CD4-positive, CD25-positive, alpha-beta regulatory T cell (primary cell): Measurements from ENCODE around the gene ZSCAN23. TPM values are rescaled to one million over a fixed set of nuclear protein-coding genes. Genes with fewer than 3 reads are reported as not detected.
"Not testable (repeated sequence)": the region's sequence is repeated elsewhere in the genome, so short reads cannot be mapped to it uniquely, and the experiment has no call there.

Experiments
- ATAC-seq, 2 donors: fragments of 150-1000 bp; cut with Tn5 transposase; one replicate each; pipeline ENCODE4 v1.10.0; 2021; ENCODE audit warnings: low read depth in 2 of 2, moderate number of reproducible peaks in 2 of 2, moderate library complexity in 1 of 2
- DNase-seq, 3 donors: peaks; one replicate each; pipeline versions ENCODE4 v3.0.0 to v3.0.0-alpha.2; 2012 to 2022; ENCODE audit warnings: mixed read lengths in 1 of 3
- H3K27ac ChIP-seq: one replicate; pipeline ENCODE4 v1.7.0; 2013; ENCODE audit warnings: mild to moderate bottlenecking, low read length; ENCODE audit not compliant: insufficient read depth, poor library complexity, severe bottlenecking
- H3K27me3 ChIP-seq: one replicate; pipeline ENCODE4 v1.7.0; 2013; ENCODE audit warnings: low read length; ENCODE audit not compliant: control insufficient read depth, insufficient read depth
- H3K36me3 ChIP-seq: one replicate; pipeline ENCODE4 v1.7.0; 2013; ENCODE audit warnings: mild to moderate bottlenecking, low read length, moderate library complexity; ENCODE audit not compliant: control insufficient read depth, insufficient read depth
- H3K4me1 ChIP-seq: 2 replicates; pipeline ENCODE4 v1.7.0; 2013; ENCODE audit warnings: mild to moderate bottlenecking, low read length; ENCODE audit not compliant: insufficient read depth, control insufficient read depth, poor library complexity, severe bottlenecking
- H3K4me3 ChIP-seq: one replicate; pipeline ENCODE4 v1.7.0; 2013; ENCODE audit warnings: low read depth, mild to moderate bottlenecking, low read length, moderate library complexity
- H3K9me3 ChIP-seq, 2 experiments: 1 replicate in 1 of 2; 2 replicates in 1 of 2; pipeline ENCODE4 v1.7.0; 2013; ENCODE audit warnings: low read length in 2 of 2, mild to moderate bottlenecking in 1 of 2, moderate library complexity in 1 of 2; ENCODE audit not compliant: control insufficient read depth in 2 of 2
- H3K27ac Mint-ChIP-seq, 3 donors: one replicate each; pipeline ENCODE4 v1.8.0; 2020 to 2022; ENCODE audit warnings: mild to moderate bottlenecking in 3 of 3, mixed read lengths in 3 of 3, moderate library complexity in 2 of 3
- H3K27me3 Mint-ChIP-seq: one replicate; pipeline ENCODE4 v1.8.0; 2022; ENCODE audit warnings: mild to moderate bottlenecking, mixed read lengths
- H3K36me3 Mint-ChIP-seq: one replicate; pipeline ENCODE4 v1.8.0; 2020; ENCODE audit warnings: mixed read lengths
- H3K4me1 Mint-ChIP-seq, 4 donors: one replicate each; pipeline ENCODE4 v1.8.0; 2020 to 2022; ENCODE audit warnings: mixed read lengths in 4 of 4, mild to moderate bottlenecking in 1 of 4
- H3K4me3 Mint-ChIP-seq, 4 donors: one replicate each; pipeline ENCODE4 v1.8.0; 2020 to 2022; ENCODE audit warnings: mild to moderate bottlenecking in 4 of 4, mixed read lengths in 4 of 4, moderate library complexity in 3 of 4
- H3K9me3 Mint-ChIP-seq, 7 donors: one replicate each; pipeline ENCODE4 v1.8.0; 2020 to 2022; ENCODE audit warnings: mixed read lengths in 7 of 7, mild to moderate bottlenecking in 3 of 7, moderate library complexity in 2 of 7
- polyA plus RNA-seq, 4 donors: library from polyadenylated mRNA; unstranded; fragments of 300-500 nt; fragmentation: Illumina TruSeq; gene quantifications; one replicate each; pipeline ENCODE4 v1.2.3, GENCODE V29; 2021
- total RNA-seq: library from RNA; stranded (reverse); gene quantifications from one replicate; pipeline ENCODE4 v1.2.3, GENCODE V29; 2022

The ZSCAN23 gene
- total and polyA plus RNA-seq, 5 donors from 2014 or later, result 0.09 to 0.69 (median 0.13) TPM; not detected in 2

- H3K4me1 ChIP-seq, result no peaks in the 10 kb centered on the region
- no peaks in the 10 kb centered on the region for H3K36me3 ChIP-seq
- H3K36me3 Mint-ChIP-seq, result no peaks in the 10 kb centered on the region
- DNase-seq (no peak), ATAC-seq (no peak)
- no peak overlapping the region for H3K4me3 Mint-ChIP-seq
- H3K4me1 Mint-ChIP-seq, result peaks cover 0 to 6% (median 0%) of the 10 kb centered on the region in 4 donors
- no peaks in the 10 kb centered on the region for H3K9me3 ChIP-seq
- H3K9me3 Mint-ChIP-seq, result peaks cover 0 to 8% (median 0%) of the 10 kb centered on the region in 7 donors
- peaks cover 17% of the 10 kb centered on the region for H3K27me3 ChIP-seq
- no peak overlapping the region for H3K27ac Mint-ChIP-seq
- no peak overlapping the region for H3K4me3 ChIP-seq
- H3K27ac ChIP-seq, result no peak overlapping the region
- peaks cover 45% of the 10 kb centered on the region for H3K27me3 Mint-ChIP-seq
These were observed 35.9 kb downstream of the ZSCAN23 start for GRCh38 chr6:28407401-28407800.

GRCh38 chr6:28403923-28404322 is 39.4 kb downstream of the ZSCAN23 start:
- H3K4me3 Mint-ChIP-seq, H3K36me3 ChIP-seq, H3K27ac ChIP-seq, H3K4me3 ChIP-seq, ATAC-seq, H3K9me3 Mint-ChIP-seq, H3K9me3 ChIP-seq, H3K36me3 Mint-ChIP-seq, H3K27ac Mint-ChIP-seq, DNase-seq: not testable (repeated sequence)
- Histone ChIP-seq H3K27me3 (peaks cover 11% of the 10 kb centered on the region), H3K4me1 (peaks cover 11% of the 10 kb centered on the region)
- Mint-ChIP-seq H3K27me3 (peaks cover 65% of the 10 kb centered on the region), H3K4me1 (peaks cover 4 to 27% (median 7%) of the 10 kb centered on the region in 4 donors)

GRCh38 chr6:28402197-28402596 is 41.1 kb downstream of the ZSCAN23 start:
- Mint-ChIP-seq H3K9me3 (peaks cover 0 to 8% (median 5%) of the 10 kb centered on the region in 7 donors), H3K27me3 (peaks cover 56% of the 10 kb centered on the region), H3K27ac (no peak overlapping the region), H3K4me3 (peak overlapping the region in 1 of 4 donors; percentile 59), H3K36me3 (peaks cover 18% of the 10 kb centered on the region), H3K4me1 (peaks cover 9 to 39% (median 19%) of the 10 kb centered on the region in 4 donors)
- ATAC-seq (no peak), DNase-seq (no peak)
- no peak overlapping the region for H3K27ac ChIP-seq
- peaks cover 2% of the 10 kb centered on the region for H3K36me3 ChIP-seq
- H3K4me3 ChIP-seq, result no peak overlapping the region
- peaks cover 25% of the 10 kb centered on the region for H3K4me1 ChIP-seq
- peaks cover 8% of the 10 kb centered on the region for H3K27me3 ChIP-seq
- no peaks in the 10 kb centered on the region for H3K9me3 ChIP-seq

GRCh38 chr6:28401172-28401571 is 42.1 kb downstream of the ZSCAN23 start:
- no peak for DNase-seq
- H3K4me3 Mint-ChIP-seq, result peak overlapping the region; percentile 8 to 99 (median 57)
- peaks cover 26% of the 10 kb centered on the region for H3K36me3 Mint-ChIP-seq
- H3K27ac Mint-ChIP-seq, result no peak overlapping the region
- Histone ChIP-seq H3K4me3 (no peak overlapping the region), H3K9me3 (no peaks in the 10 kb centered on the region), H3K36me3 (peaks cover 8% of the 10 kb centered on the region), H3K27ac (no peak overlapping the region), H3K27me3 (peaks cover 6% of the 10 kb centered on the region), H3K4me1 (peaks cover 28% of the 10 kb centered on the region)
- ATAC-seq, result no peak
- peaks cover 0 to 8% (median 5%) of the 10 kb centered on the region in 7 donors for H3K9me3 Mint-ChIP-seq
- H3K4me1 Mint-ChIP-seq, result peaks cover 9 to 49% (median 28%) of the 10 kb centered on the region in 4 donors
- H3K27me3 Mint-ChIP-seq, result peaks cover 47% of the 10 kb centered on the region

GRCh38 chr6:28400122-28400451 is 43.2 kb downstream of the ZSCAN23 start:
- no peak for ATAC-seq
- Histone ChIP-seq H3K27ac (no peak overlapping the region), H3K4me1 (peaks cover 28% of the 10 kb centered on the region), H3K27me3 (peaks cover 6% of the 10 kb centered on the region), H3K9me3 (no peaks in the 10 kb centered on the region), H3K36me3 (peaks cover 12% of the 10 kb centered on the region), H3K4me3 (peak overlapping the region; percentile 90)
- H3K4me3 Mint-ChIP-seq, result peak overlapping the region; percentile 92 to 99 (median 95)
- peak overlapping the region; percentile 74 to 95 (median 92) for H3K27ac Mint-ChIP-seq
- H3K36me3 Mint-ChIP-seq, result peaks cover 34% of the 10 kb centered on the region
- DNase-seq, result no peak
- peaks cover 9 to 58% (median 38%) of the 10 kb centered on the region in 4 donors for H3K4me1 Mint-ChIP-seq
- peaks cover 43% of the 10 kb centered on the region for H3K27me3 Mint-ChIP-seq
- peaks cover 0 to 6% (median 5%) of the 10 kb centered on the region in 7 donors for H3K9me3 Mint-ChIP-seq

GRCh38 chr6:28399350-28400121 is 43.8 kb downstream of the ZSCAN23 start, which contains the start of gene ZSCAN12:
ZSCAN12 (minus strand) TSS chr6:28399747; CDS start chr6:28398405, 1,342 bp downstream.
- no peak within 1 kb of the TSS for H3K27ac ChIP-seq
- Mint-ChIP-seq H3K4me1 (peaks cover 9 to 64% (median 41%) of the 10 kb centered on the region in 4 donors), H3K27me3 (peaks cover 39% of the 10 kb centered on the region), H3K4me3 (peak within 1 kb of the TSS; percentile 92 to 99 (median 95)), H3K9me3 (peaks cover 0 to 5% (median 4%) of the 10 kb centered on the region in 7 donors), H3K36me3 (peaks cover 35% of the 10 kb centered on the region), H3K27ac (peak within 1 kb of the TSS; percentile 74 to 95 (median 92))
- peak; percentile 95 to 96 for ATAC-seq
- H3K27me3 ChIP-seq, result peaks cover 6% of the 10 kb centered on the region
- H3K9me3 ChIP-seq, result no peaks in the 10 kb centered on the region
- peak; percentile 62 to 95 (median 81) for DNase-seq
- H3K4me1 ChIP-seq, result peaks cover 28% of the 10 kb centered on the region
- H3K4me3 ChIP-seq, result peak within 1 kb of the TSS; percentile 90
- peaks cover 12% of the 10 kb centered on the region for H3K36me3 ChIP-seq

GRCh38 chr6:28395918-28396317 is 47.4 kb downstream of the ZSCAN23 start:
- Histone ChIP-seq H3K36me3 (peaks cover 40% of the 10 kb centered on the region), H3K27ac (no peak overlapping the region), H3K4me3 (no peak overlapping the region), H3K4me1 (peaks cover 28% of the 10 kb centered on the region), H3K9me3 (peaks cover 0 to 3% of the 10 kb centered on the region in 2 experiments), H3K27me3 (peaks cover 6% of the 10 kb centered on the region)
- peaks cover 0 to 5% (median 3%) of the 10 kb centered on the region in 7 donors for H3K9me3 Mint-ChIP-seq
- H3K36me3 Mint-ChIP-seq, result peaks cover 60% of the 10 kb centered on the region
- DNase-seq, result no peak
- H3K27ac Mint-ChIP-seq, result no peak overlapping the region
- peaks cover 11% of the 10 kb centered on the region for H3K27me3 Mint-ChIP-seq
- H3K4me3 Mint-ChIP-seq, result peak overlapping the region in 2 of 4 donors; percentile 83 to 92
- H3K4me1 Mint-ChIP-seq, result peaks cover 15 to 62% (median 49%) of the 10 kb centered on the region in 4 donors
- no peak for ATAC-seq
